HUDEP-2 (cell line): ENCODE measurements around the gene ZNF211.

Experiments
- DNase-seq, 76 experiments: peaks; one replicate each; lab custom pipeline; 2025; ENCODE audit not compliant: unreplicated experiment in 76 of 76; lab: John Stamatoyannopoulos, UW

ZNF211 gene

DNA sequence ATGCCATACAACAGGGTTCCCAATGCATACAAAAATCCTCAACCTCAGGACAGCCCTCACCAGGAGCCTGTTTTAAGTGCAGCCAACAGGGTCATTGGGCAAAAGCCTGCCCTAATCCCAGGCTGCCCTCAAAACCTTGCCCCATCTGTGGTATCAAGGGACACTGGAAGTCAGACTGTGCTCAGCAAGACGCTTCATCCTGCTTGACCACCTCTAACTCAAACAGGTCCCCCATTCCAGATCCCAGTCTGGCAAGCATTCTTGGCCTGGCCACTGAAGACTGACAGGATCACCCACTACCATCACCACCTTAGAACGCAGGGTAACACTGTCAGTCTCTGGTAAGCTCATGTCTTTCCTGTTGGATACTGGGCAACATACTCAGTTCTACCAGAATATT is 20.7 kb downstream of the ZNF211 start:
- DNase-seq: no peak

DNA sequence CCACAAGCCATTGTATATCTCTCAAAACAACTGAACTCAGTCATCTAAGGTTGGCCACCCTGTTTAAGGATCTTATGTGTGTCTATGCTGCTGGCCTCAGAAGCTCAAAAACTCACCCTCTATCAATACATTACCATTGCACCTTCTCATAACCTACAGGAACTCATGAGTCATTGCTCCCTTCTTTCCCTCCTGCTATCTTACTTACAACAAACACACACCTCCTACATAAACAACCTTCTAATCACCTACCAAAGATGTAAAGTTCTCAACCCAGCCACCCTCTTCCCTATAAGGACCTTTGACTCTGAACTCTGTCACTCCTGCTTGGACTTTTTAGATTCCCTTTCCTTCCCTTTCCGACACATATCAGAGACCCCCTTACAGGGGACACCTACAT is 22.5 kb downstream of the ZNF211 start:
- DNase-seq: no peak

DNA sequence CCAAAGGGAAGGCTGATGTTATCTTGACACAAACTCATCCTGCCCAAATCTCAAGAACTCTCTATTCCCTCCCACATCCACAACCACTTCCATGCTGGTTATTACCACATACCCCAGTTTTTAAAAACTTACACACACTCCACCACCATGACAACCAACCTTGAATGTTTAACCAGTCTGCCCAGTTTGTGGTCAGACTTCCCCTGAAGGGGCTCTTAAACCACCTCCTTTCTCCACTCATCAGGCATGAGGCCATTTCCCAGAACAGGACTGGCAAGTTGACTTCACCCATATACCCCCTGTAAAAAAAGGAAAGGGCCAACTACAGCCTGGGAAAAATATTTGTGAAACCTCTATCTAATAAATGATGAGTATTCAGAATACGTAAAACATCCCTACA is 23.4 kb downstream of the ZNF211 start:
- no peak for DNase-seq

DNA sequence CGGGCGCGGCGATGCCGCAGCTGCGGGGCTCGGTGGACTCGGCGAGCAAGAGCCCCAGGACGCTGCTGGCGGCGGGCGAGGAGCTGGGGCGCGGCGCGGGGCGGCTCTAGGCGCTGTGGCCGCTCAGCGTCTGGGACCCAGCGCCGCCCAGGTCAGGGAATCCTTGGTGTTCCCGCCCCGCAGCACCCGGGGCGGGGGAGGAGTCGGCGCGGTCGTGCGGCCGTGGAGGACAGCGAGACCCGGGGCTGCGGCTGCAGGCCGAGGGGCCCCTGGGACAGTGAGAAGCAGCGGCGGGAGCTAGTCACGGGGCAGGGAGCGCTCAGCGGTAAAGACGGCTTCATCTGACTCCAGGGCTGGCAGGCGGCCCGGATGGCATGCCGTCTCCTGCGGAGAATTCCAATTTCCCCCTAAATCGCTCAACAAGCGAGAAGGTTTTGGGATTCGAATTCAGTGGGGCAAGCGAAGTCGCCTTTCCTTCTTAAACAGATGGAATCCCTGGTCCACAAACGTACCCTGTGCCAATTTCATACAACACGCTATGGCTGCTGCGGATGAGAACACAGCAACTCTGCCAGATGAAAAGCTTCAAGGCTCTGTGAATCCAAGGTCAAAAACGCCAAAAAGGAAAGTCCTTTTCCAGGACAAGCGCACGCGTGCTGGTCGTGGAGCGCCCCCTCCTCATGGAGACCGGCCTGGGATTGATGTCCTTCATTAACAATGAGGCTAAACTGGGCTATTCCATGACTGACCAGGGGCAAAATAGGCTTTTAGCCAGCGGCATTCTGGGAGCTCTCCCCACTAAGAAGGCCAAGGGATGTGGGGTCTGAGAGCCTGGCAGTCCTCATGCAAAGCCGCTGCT is 31.5 kb downstream of the ZNF211 start:
- DNase-seq: peak in 4 of 76 experiments; percentile 3 to 20 (median 7)

DNA sequence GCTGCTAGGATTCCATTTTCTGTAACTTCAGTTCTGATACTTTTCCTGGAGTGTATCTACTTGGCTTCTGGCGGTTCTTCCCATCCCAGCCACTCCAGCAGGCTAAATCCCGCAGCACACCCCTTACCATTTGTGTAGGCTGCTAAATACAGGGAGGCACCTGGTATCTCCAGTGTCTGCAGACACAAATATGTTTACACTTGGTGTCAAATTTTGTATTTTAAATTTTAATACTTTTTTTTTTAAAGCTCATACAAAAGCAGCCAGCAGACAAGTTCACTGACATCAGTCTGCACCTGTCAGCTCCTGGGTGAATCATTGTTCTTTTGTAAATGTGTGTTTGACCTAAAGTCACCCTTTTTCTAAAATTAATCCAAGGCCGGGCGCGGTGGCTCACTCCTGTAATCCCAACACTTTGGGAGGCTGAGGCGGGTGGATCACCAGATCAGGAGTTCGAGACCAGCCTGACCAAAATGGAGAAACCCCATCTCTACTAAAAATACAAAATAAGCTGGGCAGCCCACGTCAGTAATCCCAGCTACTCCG is 32.4 kb downstream of the ZNF211 start:
- no peak for DNase-seq

DNA sequence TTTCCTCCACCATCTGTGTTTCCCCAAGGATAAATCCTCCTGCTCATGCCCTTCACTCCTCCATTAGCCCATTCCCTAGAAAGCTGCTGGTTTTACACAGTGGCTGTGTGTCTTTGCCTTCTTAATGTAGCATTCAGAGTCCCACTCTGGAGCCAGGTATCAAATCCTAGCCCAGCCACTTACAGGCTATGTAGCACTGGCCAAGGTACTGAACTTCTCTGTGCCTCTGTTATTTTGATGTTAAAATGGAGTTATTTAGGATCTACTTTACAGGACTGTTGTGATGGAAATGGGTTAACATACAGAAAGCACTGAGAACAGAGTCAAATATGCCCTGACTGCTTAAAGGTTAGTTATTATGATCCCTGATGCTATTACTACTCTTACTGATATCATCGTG is 34.3 kb downstream of the ZNF211 start:
- no peak for DNase-seq

DNA sequence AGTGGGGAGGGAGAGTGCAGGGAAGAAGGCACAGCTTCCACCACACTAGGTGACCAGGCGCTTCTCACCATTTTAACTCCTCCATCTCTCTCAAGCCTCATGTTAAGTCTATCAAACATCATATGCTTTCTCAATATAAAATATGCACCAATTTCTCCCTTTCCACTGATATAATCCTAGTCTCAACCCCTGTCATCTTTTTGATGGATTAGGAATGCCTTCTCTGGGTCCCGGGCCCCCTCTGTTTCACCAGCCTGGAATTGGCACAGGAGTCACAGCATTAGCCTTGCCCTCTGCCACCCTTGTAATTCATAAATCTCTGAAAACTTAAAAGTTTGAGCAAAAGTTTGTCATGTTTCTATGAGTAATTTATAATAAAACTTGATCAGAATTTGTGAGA is 35.7 kb downstream of the ZNF211 start, which contains the start of gene ZSCAN4:
Gene ZSCAN4 (plus strand): TSS at position 301 of the 400 bp plus-strand sequence. CDS start 7,211 bp downstream, outside the sequence.
- no peak for DNase-seq

DNA sequence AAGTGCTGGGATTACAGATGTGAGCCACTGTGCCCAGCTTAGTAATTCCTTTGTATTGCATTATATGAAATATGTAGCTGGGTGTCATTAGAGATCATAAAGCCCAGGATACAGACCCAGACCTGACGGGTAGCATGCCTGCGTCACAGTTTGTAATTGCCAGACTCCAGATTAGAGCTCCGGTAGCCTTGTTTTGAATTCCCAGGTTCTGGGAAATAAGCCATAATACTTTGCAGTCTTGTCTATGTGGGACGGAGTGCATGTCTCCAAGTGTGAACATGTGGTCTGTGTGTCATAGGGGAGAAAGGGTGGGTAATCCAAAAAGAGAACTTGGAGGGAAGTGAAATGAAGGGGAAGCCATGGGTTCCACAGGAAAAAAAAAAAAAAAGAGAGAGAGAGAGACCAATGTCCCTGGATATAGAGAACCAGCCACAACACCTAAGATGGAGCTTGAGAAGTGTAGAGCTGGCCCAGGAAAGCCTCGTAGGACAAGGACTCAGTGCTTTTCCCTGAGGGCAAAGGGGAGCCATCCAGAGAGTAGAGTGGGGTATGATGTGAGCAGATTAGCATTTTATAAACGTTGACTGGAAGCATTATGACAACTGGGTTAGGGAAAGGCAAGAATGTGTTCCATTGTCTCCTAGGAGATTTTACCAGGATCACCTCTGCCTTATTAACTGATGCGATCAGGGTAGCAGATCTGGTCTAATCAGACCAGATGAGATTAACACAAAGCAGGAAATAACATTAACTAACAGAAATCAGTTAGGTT is 38.3 kb downstream of the ZNF211 start:
- DNase-seq: no peak

DNA sequence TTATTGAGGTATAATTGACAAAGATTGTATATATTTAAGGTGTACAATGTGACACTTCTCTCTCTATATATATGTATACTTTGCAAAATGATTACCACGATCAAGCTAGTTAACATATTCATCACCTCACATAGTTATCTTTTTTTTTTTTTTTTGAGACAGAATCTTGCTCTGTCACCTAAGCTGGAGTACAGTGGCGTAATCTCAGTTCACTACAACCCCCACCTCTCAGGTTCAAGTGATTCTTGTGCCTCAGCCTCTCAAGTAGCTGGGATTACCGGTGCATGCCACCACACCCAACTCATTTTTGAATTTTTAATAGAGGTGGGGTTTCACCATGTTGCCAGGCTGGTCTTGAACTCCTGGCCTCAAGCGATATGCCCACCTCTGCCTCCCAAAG is 39.5 kb downstream of the ZNF211 start:
- no peak for DNase-seq

DNA sequence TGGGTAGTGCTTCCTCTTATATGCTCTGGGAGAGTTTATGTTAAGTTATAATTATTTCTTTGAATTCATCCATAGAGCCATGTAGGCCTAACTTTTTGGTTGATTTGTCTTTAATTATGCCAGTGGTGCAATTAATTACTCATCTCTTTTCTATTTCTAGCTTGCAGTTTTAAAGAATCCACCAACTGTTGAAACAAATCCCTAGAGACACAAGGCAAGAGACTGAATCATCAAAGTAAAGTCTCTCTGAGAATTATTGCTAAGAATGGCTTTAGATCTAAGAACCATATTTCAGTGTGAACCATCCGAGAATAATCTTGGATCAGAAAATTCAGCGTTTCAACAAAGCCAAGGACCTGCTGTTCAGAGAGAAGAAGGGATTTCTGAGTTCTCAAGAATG is 42.9 kb downstream of the ZNF211 start:
- DNase-seq: no peak

DNA sequence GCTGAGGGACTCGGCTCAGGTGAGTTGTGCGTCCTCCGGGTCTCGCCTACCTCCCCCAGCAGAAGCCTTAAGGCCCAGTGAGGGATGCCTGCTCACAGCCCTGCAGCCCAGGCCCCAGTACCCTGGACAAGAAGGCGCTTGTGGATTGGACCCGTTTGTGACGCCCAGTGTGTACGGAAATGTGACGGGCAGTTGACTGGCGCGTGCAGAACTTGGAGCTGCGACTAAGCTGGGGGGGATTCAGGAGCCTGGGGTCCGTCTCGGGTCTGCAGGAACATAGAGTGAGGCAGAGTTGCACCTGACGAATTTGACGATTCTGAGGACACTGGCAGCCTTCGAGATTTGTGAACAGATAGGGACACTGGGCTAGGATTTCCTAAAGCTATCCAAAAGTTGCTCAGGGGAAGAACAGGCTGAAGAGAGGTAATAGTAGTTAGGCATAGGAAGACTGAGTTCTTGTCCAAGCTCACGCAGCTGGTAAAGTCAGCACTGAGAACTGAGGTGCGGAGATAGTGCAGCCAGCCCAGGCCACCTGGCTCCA is 49.3 kb downstream of the ZNF211 start:
- peak in 9 of 76 experiments; percentile 18 to 56 (median 34) for DNase-seq

DNA sequence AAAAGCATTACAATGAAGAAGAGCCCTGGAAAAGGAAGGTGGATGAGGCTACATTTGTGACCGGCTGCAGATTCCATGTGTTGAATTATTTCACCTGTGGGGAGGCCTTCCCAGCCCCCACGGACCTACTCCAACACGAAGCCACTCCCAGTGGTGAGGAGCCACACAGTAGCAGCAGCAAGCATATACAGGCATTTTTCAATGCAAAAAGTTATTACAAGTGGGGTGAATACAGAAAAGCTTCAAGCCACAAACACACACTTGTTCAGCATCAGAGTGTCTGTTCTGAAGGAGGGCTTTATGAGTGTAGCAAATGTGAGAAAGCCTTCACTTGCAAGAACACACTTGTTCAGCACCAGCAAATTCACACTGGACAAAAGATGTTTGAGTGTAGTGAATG is 53.8 kb downstream of the ZNF211 start:
- no peak for DNase-seq

DNA sequence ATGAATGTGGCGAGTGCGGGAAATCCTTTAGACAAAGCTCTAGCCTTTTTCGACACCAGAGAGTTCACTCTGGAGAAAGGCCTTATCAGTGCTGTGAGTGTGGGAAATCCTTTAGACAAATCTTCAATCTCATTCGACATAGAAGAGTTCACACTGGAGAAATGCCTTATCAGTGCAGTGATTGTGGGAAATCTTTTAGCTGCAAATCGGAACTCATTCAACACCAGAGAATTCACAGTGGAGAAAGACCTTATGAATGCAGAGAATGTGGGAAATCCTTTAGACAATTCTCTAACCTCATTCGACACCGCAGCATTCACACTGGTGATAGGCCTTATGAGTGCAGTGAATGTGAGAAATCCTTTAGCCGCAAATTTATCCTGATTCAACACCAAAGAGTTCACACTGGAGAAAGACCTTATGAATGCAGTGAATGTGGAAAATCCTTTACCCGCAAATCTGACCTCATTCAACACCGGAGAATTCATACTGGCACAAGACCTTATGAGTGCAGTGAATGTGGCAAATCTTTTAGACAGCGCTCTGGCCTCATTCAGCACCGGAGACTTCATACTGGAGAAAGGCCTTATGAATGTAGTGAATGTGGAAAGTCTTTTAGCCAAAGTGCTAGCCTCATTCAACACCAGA is 54.5 kb downstream of the ZNF211 start:
- DNase-seq: no peak

DNA sequence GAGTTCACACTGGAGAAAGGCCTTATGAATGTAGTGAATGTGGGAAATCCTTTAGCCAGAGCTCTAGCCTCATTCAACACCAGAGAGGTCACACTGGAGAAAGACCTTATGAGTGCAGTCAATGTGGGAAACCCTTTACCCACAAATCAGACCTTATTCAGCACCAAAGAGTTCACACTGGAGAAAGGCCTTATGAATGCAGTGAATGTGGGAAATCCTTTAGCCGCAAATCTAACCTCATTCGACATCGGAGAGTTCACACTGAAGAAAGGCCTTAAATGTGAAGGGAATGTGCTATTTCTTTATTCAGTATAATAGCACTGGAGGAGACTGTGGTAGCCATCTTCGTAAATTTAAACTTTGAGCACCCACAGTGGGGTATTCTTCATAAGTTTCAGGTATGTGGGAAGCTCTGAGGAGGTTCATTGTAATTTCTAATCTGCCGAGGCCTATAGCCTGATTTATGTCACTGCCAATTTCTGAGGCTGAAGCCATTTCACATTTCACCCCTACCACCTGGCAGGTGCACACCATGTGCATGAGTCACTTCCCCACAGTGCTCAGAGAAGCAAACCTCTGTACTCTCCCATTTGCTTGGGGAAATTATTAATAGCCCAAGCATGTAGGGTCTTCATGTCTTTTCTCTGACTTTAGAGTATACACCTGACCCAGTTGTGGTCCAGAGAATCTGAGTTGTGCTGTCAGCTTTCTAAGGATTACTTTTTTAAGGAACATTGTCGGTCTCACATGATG is 55.2 kb downstream of the ZNF211 start:
- no peak for DNase-seq

DNA sequence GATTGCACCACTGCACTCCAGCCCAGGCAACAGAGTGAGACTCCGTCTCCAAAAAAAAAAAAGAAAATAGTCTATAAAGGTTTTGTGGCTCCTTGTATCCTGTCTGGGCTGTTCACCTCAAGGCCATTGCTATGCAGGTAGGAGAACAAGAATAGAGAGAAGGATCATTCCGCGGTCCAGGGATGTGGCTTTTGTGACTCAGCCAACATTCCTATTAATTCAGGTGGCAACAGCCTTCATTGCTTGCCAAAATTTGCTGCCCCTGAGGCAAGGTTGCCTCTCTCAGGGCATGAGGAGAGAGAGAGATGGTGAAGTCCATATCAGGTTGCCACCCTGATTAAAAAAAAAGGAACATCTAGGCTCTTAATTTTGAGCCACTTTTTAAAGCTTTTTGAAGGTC is 56.8 kb downstream of the ZNF211 start:
- no peak for DNase-seq
